H9 (cell line): ENCODE data around the gene ERC1. TPM values are rescaled to one million over a fixed set of nuclear protein-coding genes. Genes with fewer than 3 reads are reported as not detected.

ENCODE experiments used
- DNase-seq: peaks from one replicate; pipeline ENCODE4 v3.0.0-alpha.2; 2017
- H2AFZ ChIP-seq: one replicate; pipeline ENCODE4 v1.6.1; 2013; ENCODE audit warnings: mild to moderate bottlenecking, low read length, control low read depth, moderate library complexity
- H2AK5ac ChIP-seq: 2 replicates; pipeline ENCODE4 v1.6.1; 2013; ENCODE audit warnings: low read length, control low read depth, mixed read lengths; ENCODE audit not compliant: insufficient read length
- H2BK120ac ChIP-seq: one replicate; pipeline ENCODE4 v1.6.1; 2013; ENCODE audit warnings: low read depth, mild to moderate bottlenecking, low read length, control low read depth, inconsistent platforms; ENCODE audit not compliant: poor library complexity, severe bottlenecking
- H2BK12ac ChIP-seq: 2 replicates; pipeline ENCODE4 v1.6.1; 2013; ENCODE audit warnings: low read length, control low read depth, mixed read lengths, low read depth; ENCODE audit not compliant: insufficient read length
- H2BK15ac ChIP-seq: 2 replicates; pipeline ENCODE4 v1.6.1; 2013; ENCODE audit warnings: low read depth, low read length, control low read depth
- H2BK20ac ChIP-seq: one replicate; pipeline ENCODE4 v1.6.1; 2013; ENCODE audit warnings: low read depth, mild to moderate bottlenecking, low read length, control low read depth, inconsistent platforms; ENCODE audit not compliant: poor library complexity, severe bottlenecking
- H2BK5ac ChIP-seq: 2 replicates; pipeline ENCODE4 v1.6.1; 2013; ENCODE audit warnings: low read length, control low read depth, mixed read lengths; ENCODE audit not compliant: insufficient read length
- H3K14ac ChIP-seq: 2 replicates; pipeline ENCODE4 v1.6.1; 2013; ENCODE audit warnings: low read length, control low read depth; ENCODE audit not compliant: insufficient read depth
- H3K18ac ChIP-seq: 2 replicates; pipeline ENCODE4 v1.6.1; 2013; ENCODE audit warnings: low read depth, mild to moderate bottlenecking, mixed read lengths, low read length, control low read depth; ENCODE audit not compliant: insufficient read length
- H3K23ac ChIP-seq: 2 replicates; pipeline ENCODE4 v1.6.1; 2013; ENCODE audit warnings: low read length, control low read depth, mixed read lengths, low read depth; ENCODE audit not compliant: insufficient read length
- H3K23me2 ChIP-seq: 2 replicates; pipeline ENCODE4 v1.6.1; 2013; ENCODE audit warnings: low read depth, mild to moderate bottlenecking, mixed read lengths, low read length, control low read depth; ENCODE audit not compliant: insufficient read length, poor library complexity, severe bottlenecking
- H3K27ac ChIP-seq: 2 replicates; pipeline ENCODE4 v1.5.1; 2013; ENCODE audit warnings: low read length, control low read depth, mixed read lengths, low read depth; ENCODE audit not compliant: insufficient read length
- H3K27me3 ChIP-seq: 2 replicates; pipeline ENCODE4 v1.6.1; 2013; ENCODE audit warnings: low read length, control low read depth, inconsistent platforms; ENCODE audit not compliant: insufficient read depth
- H3K4ac ChIP-seq: 2 replicates; pipeline ENCODE4 v1.6.1; 2013; ENCODE audit warnings: low read depth, mild to moderate bottlenecking, control low read depth, inconsistent platforms, low read length, moderate library complexity
- H3K4me1 ChIP-seq: 2 replicates; pipeline ENCODE4 v1.6.1; 2013; ENCODE audit warnings: low read length, control low read depth, inconsistent platforms; ENCODE audit not compliant: insufficient read depth
- H3K4me2 ChIP-seq: 2 replicates; pipeline ENCODE4 v1.6.1; 2013; ENCODE audit warnings: low read length, control low read depth, mixed read lengths; ENCODE audit not compliant: insufficient read length, insufficient read depth
- H3K56ac ChIP-seq: 2 replicates; pipeline ENCODE4 v1.6.1; 2013; ENCODE audit warnings: low read depth, mild to moderate bottlenecking, mixed read lengths, low read length, control low read depth; ENCODE audit not compliant: insufficient read length
- H3K79me1 ChIP-seq: 2 replicates; pipeline ENCODE4 v1.6.1; 2013; ENCODE audit warnings: low read depth, mild to moderate bottlenecking, moderate library complexity, low read length, control low read depth, inconsistent platforms; ENCODE audit not compliant: insufficient read depth, poor library complexity, severe bottlenecking
- H3K79me2 ChIP-seq: 2 replicates; pipeline ENCODE4 v1.6.1; 2013; ENCODE audit warnings: low read length, control low read depth, inconsistent platforms; ENCODE audit not compliant: insufficient read depth
- H3K9ac ChIP-seq: 2 replicates; pipeline ENCODE4 v1.6.1; 2013; ENCODE audit warnings: low read length, control low read depth, mixed read lengths; ENCODE audit not compliant: insufficient read length; ENCODE audit errors: extremely low read depth
- H3K9me3 ChIP-seq: one replicate; pipeline ENCODE4 v1.6.1; 2013; ENCODE audit warnings: low read depth, low read length, inconsistent platforms; ENCODE audit not compliant: control insufficient read depth
- H3T11ph ChIP-seq: one replicate; pipeline ENCODE4 v1.6.1; 2013; ENCODE audit warnings: mild to moderate bottlenecking, low read length, control low read depth, inconsistent platforms
- H4K20me1 ChIP-seq: one replicate; pipeline ENCODE4 v1.6.1; 2013; ENCODE audit not compliant: control insufficient read depth, insufficient read length, insufficient read depth
- H4K5ac ChIP-seq: 2 replicates; pipeline ENCODE4 v1.6.1; 2013; ENCODE audit warnings: low read depth, mild to moderate bottlenecking, mixed read lengths, low read length, control low read depth; ENCODE audit not compliant: insufficient read length
- H4K8ac ChIP-seq: replicated peaks from 2 replicates; pipeline ENCODE4 v1.6.1; 2013; ENCODE audit warnings: low read length, control low read depth, mixed read lengths, low read depth; ENCODE audit not compliant: insufficient read length
- H4K91ac ChIP-seq: 2 replicates; pipeline ENCODE4 v1.6.1; 2013; ENCODE audit warnings: low read depth, mild to moderate bottlenecking, moderate library complexity, mixed read lengths, low read length, control low read depth; ENCODE audit not compliant: insufficient read length
- H3K27ac Mint-ChIP-seq, 3 experiments: 2 replicates in 2 of 3; 3 replicates in 1 of 3; pipeline ENCODE4 v1.8.0; 2020 to 2021; ENCODE audit warnings: mixed read lengths in 3 of 3, mild to moderate bottlenecking in 1 of 3, moderate library complexity in 1 of 3
- H3K27me3 Mint-ChIP-seq: 2 replicates; pipeline ENCODE4 v1.8.0; 2021; ENCODE audit warnings: low read depth, mild to moderate bottlenecking, moderate library complexity, mixed read lengths
- H3K36me3 Mint-ChIP-seq, 3 experiments: 2 replicates in 2 of 3; 3 replicates in 1 of 3; pipeline ENCODE4 v1.8.0; 2020 to 2021; ENCODE audit warnings: low read depth in 3 of 3, mixed read lengths in 3 of 3; ENCODE audit not compliant: insufficient read depth in 1 of 3
- H3K4me1 Mint-ChIP-seq, 2 experiments: 2 replicates each; pipeline ENCODE4 v1.8.0; 2020; ENCODE audit warnings: mixed read lengths in 2 of 2
- H3K4me3 Mint-ChIP-seq, 2 experiments: 2 replicates in 1 of 2; 3 replicates in 1 of 2; pipeline ENCODE4 v1.8.0; 2020 to 2021; ENCODE audit warnings: mild to moderate bottlenecking in 2 of 2, mixed read lengths in 2 of 2, moderate library complexity in 1 of 2
- H3K9me3 Mint-ChIP-seq, 2 experiments: 2 replicates in 1 of 2; 3 replicates in 1 of 2; pipeline ENCODE4 v1.8.0; 2020; ENCODE audit warnings: mild to moderate bottlenecking in 2 of 2, mixed read lengths in 2 of 2, moderate library complexity in 1 of 2
- CTCF ChIP-seq: fragments of 200-600 bp; sonication (generic); conservative IDR thresholded peaks from 3 replicates; pipeline ENCODE4 v1.8.0; 2021; ENCODE audit warnings: antibody characterized with exemption, mild to moderate bottlenecking
- WGBS: extraction: QIAGEN DNeasy Blood & Tissue Kit; methylation state at CpG from one replicate; pipeline ENCODE4 v1.1.7; 2013; ENCODE audit warnings: missing lambda C conversion rate, low lambda C conversion rate, mixed read lengths; ENCODE audit not compliant: insufficient read length; ENCODE audit errors: extremely low coverage; 5-methylcytosine and 5-hydroxymethylcytosine counted together
- total RNA-seq: library from RNA; stranded (reverse); gene quantifications from 2 replicates; pipeline ENCODE4 v1.2.1, GENCODE V29; 2021

ERC1 gene
- total RNA-seq, 1 experiment from 2014 or later, result 51.2 TPM

GRCh38 chr12:1130571-1130970 is 139.5 kb downstream of the ERC1 start:
- no peaks in the 10 kb centered on the region for H4K20me1 ChIP-seq
- TF ChIP-seq CTCF, result no peak
- H2BK20ac ChIP-seq, result no peak overlapping the region
- no peak overlapping the region for H2AFZ ChIP-seq
- H3K18ac ChIP-seq, result no peak overlapping the region
- no peak overlapping the region for H3K56ac ChIP-seq
- no peak for DNase-seq
- H2BK15ac ChIP-seq, result no peak overlapping the region
- no peak overlapping the region for H2BK5ac ChIP-seq
- H4K8ac ChIP-seq, result no peak overlapping the region
- H3K4ac ChIP-seq, result no peak overlapping the region
- H2AK5ac ChIP-seq, result no peak overlapping the region
- no peak overlapping the region for H4K91ac ChIP-seq
- H3K4me3 Mint-ChIP-seq, result no peak overlapping the region
- no peak overlapping the region for H4K5ac ChIP-seq
- H3K4me2 ChIP-seq, result no peak overlapping the region
- H3K4me1 Mint-ChIP-seq, result peaks cover 4 to 5% of the 10 kb centered on the region in 2 experiments
- H3K4me1 ChIP-seq, result no peaks in the 10 kb centered on the region
- WGBS, result no CpG with 5 or more reads among the region's 4 CpGs
- H3T11ph ChIP-seq, result no peak overlapping the region
- H3K9ac ChIP-seq, result no peak overlapping the region
- no peak overlapping the region for H2BK12ac ChIP-seq
- H3K27me3 Mint-ChIP-seq, result 0 out of 2 replicates have a peak, but pooled peaks cover 1% of the 10 kb centered on the region
- peaks cover 0 to 10% (median 2%) of the 10 kb centered on the region in 3 experiments; a peak in 4 of 7 replicates for H3K36me3 Mint-ChIP-seq
- H3K23me2 ChIP-seq, result no peaks in the 10 kb centered on the region
- no peaks in the 10 kb centered on the region for H3K9me3 ChIP-seq
- no peak overlapping the region for H3K23ac ChIP-seq
- H2BK120ac ChIP-seq, result no peak overlapping the region
- no peaks in the 10 kb centered on the region for H3K79me1 ChIP-seq
- no peaks in the 10 kb centered on the region for H3K9me3 Mint-ChIP-seq
- no peaks in the 10 kb centered on the region for H3K27me3 ChIP-seq
- no peaks in the 10 kb centered on the region for H3K79me2 ChIP-seq
- H3K27ac ChIP-seq, result no peak overlapping the region
- no peak overlapping the region for H3K27ac Mint-ChIP-seq
- H3K14ac ChIP-seq, result no peak overlapping the region
